CD4-positive, alpha-beta T cell treated with Interleukin-6 at 100 ng/mL for 8 hours (primary cell): ENCODE measurements around the gene CRTAC1.
"Not testable (repeated sequence)": the region's sequence is repeated elsewhere in the genome, so short reads cannot be mapped to it uniquely, and the experiment has no call there.

Experiments
- DNase-seq: peaks from one replicate; pipeline ENCODE4 v3.0.0-alpha.2; 2020; ENCODE audit warnings: mixed read lengths, low spot score

Gene CRTAC1

DNA sequence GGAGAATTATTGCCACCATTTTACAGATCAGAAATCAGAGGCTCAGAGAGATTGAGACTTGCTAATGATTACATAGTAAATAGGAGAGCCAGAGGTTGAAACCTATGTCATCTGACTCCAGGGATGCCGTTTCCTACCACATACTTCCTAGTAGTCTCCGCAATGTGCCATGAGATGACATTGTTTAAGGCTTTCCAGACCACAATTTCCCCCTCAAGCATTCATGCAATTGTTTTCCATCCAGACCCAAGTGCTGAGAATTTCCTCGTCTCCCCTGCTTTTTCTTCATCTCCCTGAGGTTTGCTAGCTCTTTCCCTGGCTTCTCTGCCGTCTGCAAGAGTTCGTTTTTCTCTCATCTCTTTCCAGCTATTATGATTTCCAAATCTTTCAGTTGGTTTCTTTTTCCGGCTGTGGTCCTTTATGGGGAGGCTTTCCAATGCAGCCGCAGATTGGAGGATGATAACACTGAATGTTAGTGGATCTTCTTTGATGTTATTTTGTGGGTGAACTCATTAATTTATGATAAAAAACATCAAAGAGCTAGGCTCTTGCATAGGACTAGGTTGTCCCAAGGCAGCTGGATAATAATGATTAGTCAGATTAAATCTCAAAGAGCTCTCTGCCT lies 187.7 kb downstream of the CRTAC1 start:
- DNase-seq, result no peak

DNA sequence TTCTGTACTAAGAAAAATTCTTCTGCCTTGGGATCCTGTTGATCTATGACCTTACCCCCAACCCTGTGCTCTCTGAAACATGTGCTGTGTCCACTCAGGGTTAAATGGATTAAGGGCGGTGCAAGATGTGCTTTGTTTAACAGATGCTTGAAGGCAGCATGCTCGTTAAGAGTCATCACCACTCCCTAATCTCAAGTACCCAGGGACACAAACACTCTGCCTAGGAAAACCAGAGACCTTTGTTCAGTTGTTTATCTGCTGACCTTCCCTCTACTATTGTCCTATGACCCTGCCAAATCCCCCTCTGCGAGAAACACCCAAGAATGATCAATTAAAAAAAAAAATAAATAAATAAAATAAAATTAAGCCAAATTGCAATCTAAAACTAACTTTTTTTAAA lies 188.3 kb downstream of the CRTAC1 start:
- DNase-seq, result not testable (repeated sequence)

GRCh38 chr10:97841166-97841565 lies 189.3 kb downstream of the CRTAC1 start:
- not testable (repeated sequence) for DNase-seq

- no peak for DNase-seq
These were observed 192.3 kb downstream of the CRTAC1 start for GRCh38 chr10:97838091-97838490.

DNA sequence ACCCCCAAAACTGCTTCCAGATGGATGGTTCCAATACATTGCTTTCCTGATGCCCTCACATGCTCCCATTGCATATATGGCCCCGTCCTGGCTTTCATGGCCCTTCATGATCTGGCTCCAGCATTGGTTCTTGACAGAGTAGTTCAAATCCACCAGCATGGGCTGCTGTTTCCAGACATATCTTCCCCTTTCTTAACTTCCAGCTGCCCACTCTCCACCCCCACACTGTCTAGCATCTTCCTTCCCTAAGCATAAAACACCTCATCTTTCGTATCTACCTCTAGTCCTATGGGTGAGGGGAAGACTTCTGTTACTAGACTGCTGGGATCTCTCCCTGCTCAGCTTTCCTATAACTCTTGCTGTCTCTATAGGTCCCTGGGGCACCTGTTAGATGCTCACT lies 194.0 kb downstream of the CRTAC1 start:
- DNase-seq, result no peak

- no peak for DNase-seq
These were observed 199.2 kb downstream of the CRTAC1 start for GRCh38 chr10:97831259-97831658.

- no peak for DNase-seq
These were observed 200.4 kb downstream of the CRTAC1 start for GRCh38 chr10:97830064-97830463.

- peak; percentile 25 for DNase-seq
These were observed 201.7 kb downstream of the CRTAC1 start for GRCh38 chr10:97828721-97829120.

- DNase-seq, result no peak
These were observed 202.6 kb downstream of the CRTAC1 start for GRCh38 chr10:97827702-97828291.

DNA sequence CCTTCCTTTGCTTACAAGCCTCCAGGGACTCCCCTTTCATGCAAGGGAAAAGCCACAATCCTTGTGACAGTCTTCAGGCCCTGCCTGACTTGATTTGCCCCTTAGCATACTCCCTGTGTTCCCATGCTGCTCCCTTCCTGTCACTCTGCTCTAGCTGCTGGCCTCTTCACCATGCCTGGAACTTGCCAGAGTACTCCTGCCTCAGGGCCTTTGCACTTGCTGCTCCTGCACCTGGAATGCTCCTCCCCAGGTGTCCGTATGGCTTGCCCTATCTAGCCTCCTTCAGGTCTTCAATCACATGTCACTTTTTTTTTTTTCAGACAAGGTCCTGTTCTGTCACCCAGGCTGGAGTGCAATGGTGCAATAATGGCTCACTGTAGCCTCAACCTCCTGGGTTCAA lies 203.5 kb downstream of the CRTAC1 start:
- no peak for DNase-seq

DNA sequence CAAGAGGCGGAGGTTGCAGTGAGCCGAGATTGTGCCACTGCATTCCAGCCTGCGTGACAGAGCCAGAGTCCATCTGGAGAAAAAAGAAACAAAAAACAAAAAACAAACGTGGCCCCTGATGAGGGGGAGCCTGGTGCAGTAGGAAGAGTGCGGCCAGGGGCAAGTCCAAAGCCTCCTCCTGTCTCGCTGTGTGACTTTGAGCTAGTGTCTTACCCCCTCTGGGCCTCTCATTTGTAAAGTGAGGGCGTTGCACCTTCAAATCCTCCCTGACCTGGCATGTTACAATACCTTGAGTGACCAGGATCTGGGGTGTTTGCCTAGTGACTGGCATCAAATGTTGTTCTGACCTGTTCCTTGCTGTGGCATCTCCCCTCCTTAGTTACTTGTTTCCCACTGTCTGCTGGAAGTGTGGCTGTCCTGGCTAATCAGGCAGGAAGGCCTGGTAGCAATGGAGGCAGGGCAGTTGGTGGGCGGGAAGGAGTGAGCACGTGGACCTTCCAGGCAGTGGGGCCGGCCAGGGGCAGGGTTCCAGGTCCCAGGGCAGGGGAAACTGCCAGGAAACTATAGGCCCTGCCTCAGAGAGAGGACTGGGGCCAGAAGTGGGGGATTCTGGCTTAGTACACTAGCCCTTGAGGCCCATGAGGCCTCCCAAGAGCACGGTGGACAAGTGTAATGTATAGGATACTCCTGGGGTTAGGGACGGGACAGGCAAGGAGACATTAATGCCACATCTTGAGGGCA lies 205.2 kb downstream of the CRTAC1 start:
- DNase-seq, result no peak

DNA sequence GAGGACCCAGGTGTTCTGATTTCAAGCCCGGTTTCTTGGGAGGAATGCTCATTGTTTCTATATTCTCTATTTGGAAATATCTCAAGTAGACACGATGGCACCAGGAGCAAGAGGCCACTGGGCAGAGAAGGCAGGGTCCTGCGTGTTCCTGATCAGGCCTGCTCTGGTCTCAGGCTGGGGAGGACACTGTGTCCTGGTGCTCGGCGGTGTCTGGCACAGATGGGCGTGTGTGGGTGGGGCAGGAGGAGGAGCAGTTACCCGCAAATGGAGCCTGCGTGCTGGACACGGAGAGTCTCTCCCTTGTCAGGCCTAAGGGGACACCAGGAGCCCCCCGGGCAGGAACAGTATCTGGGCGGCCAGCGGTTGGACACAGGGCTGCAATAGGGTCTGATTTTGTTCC lies 206.7 kb downstream of the CRTAC1 start:
- no peak for DNase-seq

GRCh38 chr10:97822261-97822687 lies 208.1 kb downstream of the CRTAC1 start:
- no peak for DNase-seq

GRCh38 chr10:97821308-97822038 lies 208.9 kb downstream of the CRTAC1 start:
- no peak for DNase-seq

- no peak for DNase-seq
These were observed 210.2 kb downstream of the CRTAC1 start for GRCh38 chr10:97820096-97820704.

GRCh38 chr10:97818572-97818971 lies 211.8 kb downstream of the CRTAC1 start:
- no peak for DNase-seq

DNA sequence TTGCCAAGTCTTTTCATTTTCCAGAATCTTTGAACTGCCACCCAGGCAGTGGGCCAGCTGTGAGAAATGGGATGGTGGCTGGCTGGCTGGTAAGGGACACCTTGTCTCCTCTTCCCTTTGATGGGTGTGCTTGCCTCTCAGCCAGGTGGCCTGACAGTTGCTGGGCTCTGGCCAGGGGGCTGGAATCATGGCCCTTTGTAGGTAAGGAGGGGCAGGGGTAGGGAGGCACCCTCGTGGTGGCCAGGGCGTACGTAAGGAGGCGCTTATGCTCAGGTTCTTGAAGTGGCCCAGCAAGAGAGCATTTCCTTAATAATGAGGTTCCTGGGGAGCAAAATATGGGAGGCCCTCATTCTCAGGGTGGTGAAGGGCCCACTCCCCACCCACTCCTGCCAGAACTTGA lies 213.8 kb downstream of the CRTAC1 start:
- no peak for DNase-seq
